Ovary (tissue), 9 donors: ENCODE data around the gene ODC1. TPM values are rescaled to one million over a fixed set of nuclear protein-coding genes. Genes with fewer than 3 reads are reported as not detected.

Source experiments
- DNase-seq, 5 donors: peaks; one replicate each; pipeline ENCODE4 v3.0.0-alpha.2; 2019 to 2020
- H3K27ac ChIP-seq, 2 donors: fragments of 200-600 bp; one replicate each; pipeline versions ENCODE4 v1.5.1 to v1.8.0; 2019 to 2022
- H3K27me3 ChIP-seq: fragments of 200-600 bp; one replicate; pipeline ENCODE4 v1.8.0; 2022
- H3K36me3 ChIP-seq: fragments of 200-600 bp; sonication (generic); one replicate; pipeline ENCODE4 v1.5.1; 2019
- H3K4me1 ChIP-seq: one replicate; pipeline ENCODE4 v1.8.1; 2013; ENCODE audit warnings: mild to moderate bottlenecking, moderate library complexity; ENCODE audit not compliant: insufficient read depth
- H3K4me3 ChIP-seq: fragments of 200-600 bp; sonication (generic); one replicate; pipeline ENCODE4 v1.5.1; 2017
- H3K9me3 ChIP-seq, 2 donors: fragments of 200-600 bp in 1 of 2; sonication (generic) in 1 of 2; one replicate each; pipeline versions ENCODE4 v1.5.1 to v1.8.1; 2013 to 2019; ENCODE audit warnings: mild to moderate bottlenecking in 1 of 2, moderate library complexity in 1 of 2
- CTCF ChIP-seq, 3 donors: fragments of 450-650 bp in 2 of 3; fragments of 200-600 bp in 1 of 3; IDR thresholded peaks; one replicate each; pipeline versions ENCODE4 v1.5.1 to v1.8.0; 2016 to 2022; ENCODE audit warnings: antibody characterized with exemption in 3 of 3, mild to moderate bottlenecking in 1 of 3
- EP300 ChIP-seq: sonication (generic); formaldehyde crosslinking; IDR thresholded peaks from one replicate; pipeline ENCODE4 v1.6.1; 2017; ENCODE audit warnings: antibody characterized with exemption
- POLR2A ChIP-seq: fragments of 450-650 bp; IDR thresholded peaks from one replicate; pipeline ENCODE4 v1.6.1; 2017; ENCODE audit warnings: antibody characterized with exemption, mild to moderate bottlenecking, moderate library complexity
- WGBS, 3 donors: extraction: QIAGEN DNeasy Blood & Tissue Kit in 1 of 3; methylation state at CpG; one replicate each; pipeline versions ENCODE4 v1.1.5 to v1.1.7; 2013 to 2017; 5-methylcytosine and 5-hydroxymethylcytosine counted together
- intact Hi-C, 4 donors: fragments of 100-400 bp; cut with DNase I; formaldehyde crosslinking; loops; one replicate each; pipeline versions ENCODE4 v1.11.0 to v1.15.1; 2022 to 2023
- polyA plus RNA-seq, 2 donors: library from polyadenylated mRNA; stranded (reverse); fragments of 200-250 nt in 1 of 2; fragments of 350-450 nt in 1 of 2; fragmentation: Illumina TruSeq in 1 of 2; extraction: RNeasy Lipid Tissue Mini Kit (QIAGEN cat#74804) in 1 of 2; gene quantifications; one replicate each; pipeline ENCODE4 v1.2.3, GENCODE V29; 2013 to 2014
- total RNA-seq, 7 donors: library from RNA; depleted of rRNA in 2 of 7; stranded (reverse); fragments of >200 nt in 2 of 7; fragmentation: NEBNext Ultra II Directional in 3 of 7; extraction: Animal tissue kit (Norgen Biotek cat#: 25700) in 3 of 7; gene quantifications; one replicate each; pipeline versions ENCODE4 v1.1.0 to v1.2.4, GENCODE V29; 2016 to 2023
- donor health status: DM: no; HTN: no; CAD: no; lungs with moderate emphysema.
- donor health status: DM: no; HTN: no; CAD: no.
- donor health status: Bipolar disorder and iron deficiency.
- donor health status: DM: yes; HTN: yes; CAD: no.
- donor health status: DM: no; HTN: no; CAD: no.
- donor health status: DM: yes; HTN: yes; CAD: no.

The ODC1 gene
- total and polyA plus RNA-seq, 9 donors: 29.1 to 160 (median 55.7) TPM

DNA sequence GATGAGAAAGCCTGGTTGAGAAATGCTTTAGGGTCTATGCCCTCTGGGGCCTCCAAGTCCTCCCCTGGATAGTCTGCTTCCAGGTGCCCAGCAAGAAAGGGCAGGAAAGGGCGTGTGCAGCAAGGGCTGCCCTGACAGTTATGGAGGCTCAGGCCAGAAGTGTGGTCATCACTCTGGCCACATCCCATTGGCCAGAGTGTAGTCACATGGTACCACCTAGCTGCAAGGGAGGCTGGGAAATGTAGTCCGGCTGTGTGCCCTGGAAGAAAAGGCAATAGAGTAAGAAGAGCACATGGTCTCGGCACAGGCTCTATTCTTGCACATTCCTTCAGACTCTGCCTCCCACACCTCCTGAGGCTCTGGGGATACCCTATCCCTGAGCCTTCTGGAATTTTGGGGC is 35.7 kb downstream of the ODC1 start:
- H3K36me3 ChIP-seq: no peaks in the 10 kb centered on the region
- peak in 1 of 5 donors; percentile 37 for DNase-seq
- 94 to 98% (median 97%) methylated on average over 3 of the region's 3 CpGs for WGBS, 3 donors
- intact Hi-C loops: no loop called here
- TF ChIP-seq EP300 (no peak), CTCF (IDR thresholded peaks at IDR 0.05) (no peak), POLR2A (no peak)
- no peaks in the 10 kb centered on the region for H3K9me3 ChIP-seq
- no peak overlapping the region for H3K4me3 ChIP-seq
- no peaks in the 10 kb centered on the region for H3K27me3 ChIP-seq
- peaks cover 1% of the 10 kb centered on the region for H3K4me1 ChIP-seq
- H3K27ac ChIP-seq: no peak overlapping the region

- Histone ChIP-seq H3K9me3 (no peaks in the 10 kb centered on the region), H3K4me3 (no peak overlapping the region), H3K27ac (no peak overlapping the region), H3K4me1 (peaks cover 1% of the 10 kb centered on the region), H3K36me3 (no peaks in the 10 kb centered on the region), H3K27me3 (no peaks in the 10 kb centered on the region)
- intact Hi-C loops: no loop called here
- WGBS, 3 donors: 36 to 69% (median 39%) methylated on average over 8 of the region's 8 CpGs
- TF ChIP-seq POLR2A: no peak
- TF ChIP-seq CTCF (IDR thresholded peaks at IDR 0.05): no peak
- no peak for TF ChIP-seq EP300
- DNase-seq: peak in 3 of 5 donors; percentile 53 to 74 (median 61)
Observed at GRCh38 chr2:10411557-10411956, 36.6 kb downstream of the ODC1 start.

DNA sequence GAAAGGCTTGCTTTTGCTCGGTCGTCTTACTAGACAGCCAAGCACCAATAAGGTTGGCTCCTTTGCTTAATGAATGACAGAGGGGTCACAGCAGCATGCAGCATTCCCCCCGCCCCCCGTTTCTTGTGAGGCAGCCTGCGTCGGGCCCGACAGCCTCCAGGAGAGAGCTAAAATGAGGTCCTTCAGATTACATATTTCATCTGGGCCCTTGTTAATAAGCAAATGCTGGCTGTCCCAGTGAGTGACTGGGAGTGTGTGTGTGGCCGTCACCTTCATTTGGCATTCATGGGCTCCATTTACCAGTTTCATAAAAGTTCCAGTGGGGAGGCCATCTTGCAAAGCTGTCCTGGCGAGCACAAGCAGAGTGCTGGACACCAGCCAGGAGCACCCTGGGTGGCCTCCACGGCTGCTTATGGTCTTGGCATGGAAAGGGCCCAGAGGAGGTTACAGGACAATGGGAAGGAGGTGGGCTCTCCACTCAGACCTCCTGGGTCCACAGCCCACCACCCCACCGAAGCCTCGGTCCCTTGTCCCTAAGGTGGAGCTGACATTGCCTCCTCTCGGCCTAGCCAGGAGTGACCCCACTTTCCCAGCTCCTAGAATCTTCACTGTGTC is 37.2 kb downstream of the ODC1 start:
- WGBS, 3 donors: 83 to 86% (median 84%) methylated on average over 13 of the region's 13 CpGs
- Histone ChIP-seq H3K4me1 (peaks cover 1% of the 10 kb centered on the region), H3K4me3 (no peak overlapping the region), H3K36me3 (no peaks in the 10 kb centered on the region), H3K27me3 (no peaks in the 10 kb centered on the region), H3K9me3 (no peaks in the 10 kb centered on the region), H3K27ac (no peak overlapping the region)
- DNase-seq: no peak
- intact Hi-C loops: no loop called here
- TF ChIP-seq EP300 (no peak), POLR2A (no peak), CTCF (IDR thresholded peaks at IDR 0.05) (no peak)

DNA sequence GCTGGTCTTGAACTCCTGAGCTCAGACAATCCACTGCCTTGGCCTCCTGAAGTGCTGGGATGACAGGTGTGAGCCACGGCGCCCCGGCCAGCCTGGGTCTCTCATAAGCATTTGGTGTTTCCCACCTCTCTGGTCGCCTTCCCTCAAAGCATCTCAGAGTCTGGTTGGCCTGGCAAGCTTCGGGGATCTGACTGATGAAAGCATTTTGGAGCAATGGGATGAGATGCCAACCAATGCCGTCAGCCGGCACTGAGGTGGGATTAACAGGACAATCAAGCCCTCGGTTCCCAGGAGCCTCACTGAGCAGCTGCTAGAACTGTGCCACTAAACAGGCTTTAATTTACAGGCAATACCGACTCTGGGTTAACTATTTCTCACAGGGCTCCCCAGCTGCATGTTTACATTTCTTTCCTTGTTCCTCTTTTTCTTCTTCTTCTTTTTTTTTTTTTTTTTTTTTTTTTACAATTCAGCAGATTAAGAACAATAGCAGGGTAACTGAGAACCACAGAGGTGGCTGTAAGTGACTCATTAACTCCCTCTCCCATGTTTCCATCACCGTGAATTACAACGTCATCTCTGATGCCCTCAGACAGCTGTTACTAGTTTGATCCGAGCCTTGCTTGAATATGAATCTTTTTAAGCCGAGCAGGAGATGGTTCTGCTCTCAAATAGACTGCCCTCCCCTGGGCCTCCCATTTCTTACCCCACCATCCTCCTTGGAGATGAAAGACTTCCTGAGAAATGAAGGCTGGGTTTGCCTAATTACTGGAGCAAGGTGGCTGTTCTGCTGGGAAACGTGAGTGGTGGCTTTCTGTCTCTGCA is 37.9 kb downstream of the ODC1 start:
- Histone ChIP-seq H3K27ac (no peak overlapping the region), H3K4me1 (peaks cover 1% of the 10 kb centered on the region), H3K4me3 (no peak overlapping the region), H3K27me3 (no peaks in the 10 kb centered on the region), H3K9me3 (no peaks in the 10 kb centered on the region), H3K36me3 (no peaks in the 10 kb centered on the region)
- no peak for DNase-seq
- intact Hi-C loops: no loop called here
- WGBS, 3 donors: 84 to 89% (median 85%) methylated on average over 14 of the region's 14 CpGs
- TF ChIP-seq CTCF (IDR thresholded peaks at IDR 0.05): no peak
- TF ChIP-seq EP300: no peak
- TF ChIP-seq POLR2A: no peak
